ENCODE data around the gene DENND4A. TPM values are rescaled to one million over a fixed set of nuclear protein-coding genes. Genes with fewer than 3 reads are reported as not detected.

Gene DENND4A
- total and polyA plus RNA-seq, 8 donors: 20.6 to 26.3 (median 23.7) TPM

GRCh38 chr15:65651831-65652749 is 140.0 kb downstream of the DENND4A start:
- peak; percentile 73 for ATAC-seq
- H3K9me3 ChIP-seq: no peaks in the 10 kb centered on the region
- DNase-seq: no peak
- H3K36me3 ChIP-seq: peaks cover 0 to 40% of the 10 kb centered on the region in 2 donors
- no peak overlapping the region for H3K4me3 ChIP-seq
- no peaks in the 10 kb centered on the region for H3K27me3 ChIP-seq
- TF ChIP-seq, protein P1, sequence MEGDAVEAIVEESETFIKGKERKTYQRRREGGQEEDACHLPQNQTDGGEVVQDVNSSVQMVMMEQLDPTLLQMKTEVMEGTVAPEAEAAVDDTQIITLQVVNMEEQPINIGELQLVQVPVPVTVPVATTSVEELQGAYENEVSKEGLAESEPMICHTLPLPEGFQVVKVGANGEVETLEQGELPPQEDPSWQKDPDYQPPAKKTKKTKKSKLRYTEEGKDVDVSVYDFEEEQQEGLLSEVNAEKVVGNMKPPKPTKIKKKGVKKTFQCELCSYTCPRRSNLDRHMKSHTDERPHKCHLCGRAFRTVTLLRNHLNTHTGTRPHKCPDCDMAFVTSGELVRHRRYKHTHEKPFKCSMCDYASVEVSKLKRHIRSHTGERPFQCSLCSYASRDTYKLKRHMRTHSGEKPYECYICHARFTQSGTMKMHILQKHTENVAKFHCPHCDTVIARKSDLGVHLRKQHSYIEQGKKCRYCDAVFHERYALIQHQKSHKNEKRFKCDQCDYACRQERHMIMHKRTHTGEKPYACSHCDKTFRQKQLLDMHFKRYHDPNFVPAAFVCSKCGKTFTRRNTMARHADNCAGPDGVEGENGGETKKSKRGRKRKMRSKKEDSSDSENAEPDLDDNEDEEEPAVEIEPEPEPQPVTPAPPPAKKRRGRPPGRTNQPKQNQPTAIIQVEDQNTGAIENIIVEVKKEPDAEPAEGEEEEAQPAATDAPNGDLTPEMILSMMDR (IDR thresholded peaks at IDR 0.05): no peak
- intact Hi-C loops (cut with DNase I): no loop called here
- H3K4me1 ChIP-seq: no peaks in the 10 kb centered on the region
- H3K27ac ChIP-seq: no peak overlapping the region

DNA sequence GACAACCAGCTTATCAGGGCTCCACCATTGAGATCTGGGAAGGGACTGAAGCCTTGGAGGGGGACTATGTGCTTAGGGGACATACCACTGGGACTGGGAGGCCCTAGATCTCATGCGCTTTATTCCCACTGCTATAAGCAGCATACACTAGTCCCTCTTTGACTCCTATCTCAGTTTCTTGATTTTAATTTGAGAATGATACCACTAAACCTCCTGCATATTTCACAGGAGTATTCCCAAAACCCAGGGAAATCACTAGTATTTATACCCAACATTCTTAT is 141.1 kb downstream of the DENND4A start:
- Histone ChIP-seq H3K36me3 (peaks cover 0 to 34% of the 10 kb centered on the region in 2 donors), H3K27ac (no peak overlapping the region), H3K4me3 (no peak overlapping the region), H3K4me1 (no peaks in the 10 kb centered on the region), H3K27me3 (no peaks in the 10 kb centered on the region), H3K9me3 (no peaks in the 10 kb centered on the region)
- TF ChIP-seq, protein P1 (IDR thresholded peaks at IDR 0.05): no peak
- intact Hi-C loops (cut with DNase I): no loop called here
- no peak for DNase-seq
- ATAC-seq: no peak

DNA sequence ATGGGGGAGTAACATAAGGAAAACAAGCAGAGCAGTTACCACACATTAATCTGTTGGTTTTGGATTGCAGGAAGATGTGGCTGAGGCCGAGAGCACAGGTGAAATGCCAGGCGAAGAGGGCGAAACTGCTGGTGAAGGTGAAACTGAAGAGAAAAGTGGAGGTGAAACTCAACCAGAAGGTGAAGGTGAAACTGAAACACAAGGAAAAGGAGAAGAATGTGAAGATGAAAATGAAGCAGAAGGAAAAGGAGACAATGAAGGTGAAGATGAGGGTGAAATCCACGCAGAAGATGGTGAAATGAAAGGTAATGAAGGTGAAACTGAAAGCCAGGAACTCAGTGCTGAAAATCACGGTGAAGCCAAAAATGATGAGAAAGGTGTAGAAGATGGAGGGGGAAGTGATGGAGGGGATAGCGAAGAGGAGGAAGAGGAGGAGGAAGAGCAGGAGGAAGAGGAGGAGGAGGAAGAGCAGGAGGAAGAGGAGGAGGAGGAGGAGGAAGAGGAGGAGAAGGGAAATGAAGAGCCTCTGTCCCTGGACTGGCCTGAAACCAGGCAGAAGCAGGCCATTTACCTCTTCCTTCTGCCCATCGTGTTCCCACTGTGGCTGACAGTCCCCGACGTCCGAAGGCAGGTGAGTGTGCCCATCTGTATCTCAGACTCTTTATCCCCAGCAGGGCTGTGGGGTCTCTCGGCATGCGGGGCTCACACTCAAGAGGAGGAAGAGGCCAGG is 141.6 kb downstream of the DENND4A start:
- peaks cover 0 to 29% of the 10 kb centered on the region in 2 donors for H3K36me3 ChIP-seq
- intact Hi-C loops (cut with DNase I): no loop called here
- ATAC-seq: no peak

DNA sequence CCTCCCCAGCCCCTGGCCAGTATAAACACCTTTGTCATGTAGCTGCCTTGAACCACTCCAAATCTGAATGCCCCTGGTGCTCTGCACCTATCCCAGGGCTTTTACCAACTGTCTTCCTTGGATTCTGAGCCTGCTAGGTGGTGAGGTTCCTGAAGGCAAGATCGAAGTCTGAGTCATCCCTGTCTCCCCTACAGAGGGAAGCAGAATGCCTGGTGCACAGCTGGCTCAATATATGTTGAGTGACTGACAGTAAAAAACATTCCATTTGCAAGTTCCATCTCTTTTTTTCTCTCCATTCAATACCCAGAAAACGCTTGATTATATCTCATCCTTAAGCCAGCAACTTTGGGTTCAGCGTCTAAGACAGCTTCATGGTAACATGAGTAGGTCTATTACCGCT is 145.6 kb downstream of the DENND4A start:
- Histone ChIP-seq H3K27ac (no peak overlapping the region), H3K36me3 (peaks cover 0 to 7% of the 10 kb centered on the region in 2 donors), H3K9me3 (no peaks in the 10 kb centered on the region), H3K4me1 (no peaks in the 10 kb centered on the region), H3K27me3 (no peaks in the 10 kb centered on the region), H3K4me3 (no peak overlapping the region)
- intact Hi-C loops (cut with DNase I): no loop called here
- no peak for DNase-seq
- ATAC-seq: no peak
- TF ChIP-seq, protein P1 (IDR thresholded peaks at IDR 0.05): no peak

More for the DNA sequence above, 141.6 kb downstream of the DENND4A start:
- H3K27ac ChIP-seq: no peak overlapping the region
- DNase-seq: no peak
- no peaks in the 10 kb centered on the region for H3K4me1 ChIP-seq
- TF ChIP-seq, protein P1 (IDR thresholded peaks at IDR 0.05): no peak
- H3K9me3 ChIP-seq: no peaks in the 10 kb centered on the region
- H3K4me3 ChIP-seq: no peak overlapping the region
- no peaks in the 10 kb centered on the region for H3K27me3 ChIP-seq

GRCh38 chr15:65645392-65645791 is 146.7 kb downstream of the DENND4A start:
- TF ChIP-seq, protein P1 (IDR thresholded peaks at IDR 0.05): no peak
- H3K4me3 ChIP-seq: no peak overlapping the region
- no peaks in the 10 kb centered on the region for H3K9me3 ChIP-seq
- ATAC-seq (no peak), DNase-seq (no peak)
- intact Hi-C loops (cut with DNase I): no loop called here
- no peaks in the 10 kb centered on the region for H3K36me3 ChIP-seq
- no peaks in the 10 kb centered on the region for H3K27me3 ChIP-seq
- no peak overlapping the region for H3K27ac ChIP-seq
- no peaks in the 10 kb centered on the region for H3K4me1 ChIP-seq

Measured in left lung (tissue), 10 donors.